ENCODE results near the gene GPRIN2. TPM values are rescaled to one million over a fixed set of nuclear protein-coding genes. Genes with fewer than 3 reads are reported as not detected.
A peak's percentile ranks its signal among the peaks of the same experiment; 100 is the strongest.

GPRIN2 gene
- total and polyA plus RNA-seq, 8 donors, result 8.6 to 39.8 (median 13.3) TPM

DNA sequence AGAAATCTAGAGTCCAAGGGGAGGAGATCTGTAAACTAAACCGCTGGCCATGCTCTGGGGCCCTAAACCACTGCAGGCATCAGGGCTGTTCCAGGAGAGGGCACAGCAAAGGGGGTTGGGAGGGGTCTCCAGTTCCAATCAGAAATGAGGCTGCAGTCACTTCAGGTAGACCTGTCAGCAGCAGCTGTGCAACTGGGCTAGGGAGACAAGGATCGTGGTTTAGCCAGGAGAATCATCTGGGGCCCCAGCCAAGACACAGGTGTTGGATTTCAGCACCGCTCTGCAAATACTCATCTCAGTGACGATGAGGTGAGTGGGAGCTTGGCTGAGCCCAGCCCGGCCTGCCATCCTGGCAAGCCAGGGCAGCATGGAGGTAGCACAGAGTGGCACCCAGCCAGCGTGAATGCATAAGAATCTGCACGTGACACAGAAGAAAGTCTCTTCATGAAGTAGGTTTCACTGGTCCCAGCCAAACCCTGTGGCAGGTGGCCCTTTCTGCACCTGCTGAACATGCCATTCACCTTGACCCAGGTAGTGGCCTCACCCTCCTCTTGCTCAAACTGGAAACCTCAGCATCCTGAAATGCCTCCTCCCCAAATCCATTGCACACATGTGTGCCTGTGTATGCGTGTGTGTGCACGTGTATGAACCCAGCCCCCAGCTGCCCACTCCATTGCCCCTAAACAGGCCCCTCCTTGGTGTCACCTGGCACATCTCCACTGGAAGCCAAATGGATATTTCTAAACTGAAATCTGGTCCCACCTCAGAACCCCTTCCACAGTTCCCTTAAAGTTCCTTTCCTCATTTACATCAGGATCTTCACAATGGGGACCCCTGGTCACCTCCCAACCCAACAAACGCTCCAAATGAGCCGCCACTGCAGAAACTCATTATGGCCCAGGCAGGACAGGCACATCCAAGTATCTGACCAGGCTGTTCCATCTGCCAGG, 9.6 kb downstream of the GPRIN2 start:
- peaks cover 0 to 4% of the 10 kb centered on the region in 2 donors for H3K36me3 ChIP-seq
- intact Hi-C loops (cut with DNase I), result no loop called here
- TF ChIP-seq, protein P1, sequence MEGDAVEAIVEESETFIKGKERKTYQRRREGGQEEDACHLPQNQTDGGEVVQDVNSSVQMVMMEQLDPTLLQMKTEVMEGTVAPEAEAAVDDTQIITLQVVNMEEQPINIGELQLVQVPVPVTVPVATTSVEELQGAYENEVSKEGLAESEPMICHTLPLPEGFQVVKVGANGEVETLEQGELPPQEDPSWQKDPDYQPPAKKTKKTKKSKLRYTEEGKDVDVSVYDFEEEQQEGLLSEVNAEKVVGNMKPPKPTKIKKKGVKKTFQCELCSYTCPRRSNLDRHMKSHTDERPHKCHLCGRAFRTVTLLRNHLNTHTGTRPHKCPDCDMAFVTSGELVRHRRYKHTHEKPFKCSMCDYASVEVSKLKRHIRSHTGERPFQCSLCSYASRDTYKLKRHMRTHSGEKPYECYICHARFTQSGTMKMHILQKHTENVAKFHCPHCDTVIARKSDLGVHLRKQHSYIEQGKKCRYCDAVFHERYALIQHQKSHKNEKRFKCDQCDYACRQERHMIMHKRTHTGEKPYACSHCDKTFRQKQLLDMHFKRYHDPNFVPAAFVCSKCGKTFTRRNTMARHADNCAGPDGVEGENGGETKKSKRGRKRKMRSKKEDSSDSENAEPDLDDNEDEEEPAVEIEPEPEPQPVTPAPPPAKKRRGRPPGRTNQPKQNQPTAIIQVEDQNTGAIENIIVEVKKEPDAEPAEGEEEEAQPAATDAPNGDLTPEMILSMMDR (IDR thresholded peaks at IDR 0.05), result no peak
- H3K27ac ChIP-seq, result peak overlapping the region in 1 of 2 donors; percentile 22
- H3K4me3 ChIP-seq, result no peak overlapping the region
- ATAC-seq (peak; percentile 73), DNase-seq (peak in 3 of 4 donors; percentile 34 to 90 (median 89))
- H3K27me3 ChIP-seq, result peaks cover 0 to 5% of the 10 kb centered on the region in 2 donors
- H3K9me3 ChIP-seq, result no peaks in the 10 kb centered on the region
- no peaks in the 10 kb centered on the region for H3K4me1 ChIP-seq

GRCh38 chr10:46545861-46546590, 10.4 kb downstream of the GPRIN2 start:
- ATAC-seq (no peak), DNase-seq (peak in 1 of 4 donors; percentile 27)
- no peak overlapping the region for H3K27ac ChIP-seq
- TF ChIP-seq, protein P1 (IDR thresholded peaks at IDR 0.05), result no peak
- peaks cover 0 to 2% of the 10 kb centered on the region in 2 donors for H3K4me1 ChIP-seq
- H3K36me3 ChIP-seq, result peaks cover 0 to 4% of the 10 kb centered on the region in 2 donors
- intact Hi-C loops (cut with DNase I), result no loop called here
- H3K4me3 ChIP-seq, result no peak overlapping the region
- H3K9me3 ChIP-seq, result no peaks in the 10 kb centered on the region
- H3K27me3 ChIP-seq, result peaks cover 0 to 13% of the 10 kb centered on the region in 2 donors

GRCh38 chr10:46544989-46545791, 11.3 kb downstream of the GPRIN2 start:
- ATAC-seq (no peak), DNase-seq (peak in 1 of 4 donors; percentile 31)
- Histone ChIP-seq H3K4me1 (peaks cover 5 to 6% of the 10 kb centered on the region in 2 donors), H3K27me3 (peaks cover 0 to 20% of the 10 kb centered on the region in 2 donors), H3K4me3 (no peak overlapping the region), H3K36me3 (peaks cover 0 to 2% of the 10 kb centered on the region in 2 donors), H3K9me3 (no peaks in the 10 kb centered on the region), H3K27ac (no peak overlapping the region)
- TF ChIP-seq, protein P1 (IDR thresholded peaks at IDR 0.05), result no peak
- intact Hi-C loops (cut with DNase I), result no loop called here

GRCh38 chr10:46543466-46544377, 12.7 kb downstream of the GPRIN2 start:
- Histone ChIP-seq H3K36me3 (no peaks in the 10 kb centered on the region), H3K27ac (no peak overlapping the region), H3K4me3 (no peak overlapping the region), H3K9me3 (no peaks in the 10 kb centered on the region), H3K4me1 (peaks cover 5 to 6% of the 10 kb centered on the region in 2 donors), H3K27me3 (peaks cover 0 to 25% of the 10 kb centered on the region in 2 donors)
- DNase-seq, result peak in 1 of 4 donors; percentile 31
- no peak for ATAC-seq
- intact Hi-C loops (cut with DNase I), result no loop called here
- TF ChIP-seq, protein P1 (IDR thresholded peaks at IDR 0.05), result no peak
